Keratinocyte (primary cell): ENCODE measurements around the gene QPRT. TPM values are rescaled to one million over a fixed set of nuclear protein-coding genes. Genes with fewer than 3 reads are reported as not detected.

Experiments
- DNase-seq: peaks from one replicate; pipeline ENCODE4 v3.0.0-alpha.2; 2011; ENCODE audit warnings: low read depth, missing footprints, low spot score
- FAIRE-seq: peaks from 2 replicates; lab custom pipeline; 2011; peaks lifted over from hg19 to GRCh38; lab: Jason Lieb, UNC
- H2AFZ ChIP-seq: 2 replicates; pipeline ENCODE4 v1.6.0; 2012; ENCODE audit warnings: low read length, control low read depth, inconsistent platforms; ENCODE audit not compliant: control insufficient read depth
- H3K27ac ChIP-seq: 2 replicates; pipeline ENCODE4 v1.5.1; 2011; ENCODE audit warnings: low read length; ENCODE audit not compliant: control insufficient read depth, insufficient read depth
- H3K27me3 ChIP-seq: 3 replicates; pipeline ENCODE4 v1.6.0; 2011; ENCODE audit warnings: low read length; ENCODE audit not compliant: control insufficient read depth, insufficient read depth; ENCODE audit errors: extremely low read depth
- H3K36me3 ChIP-seq, 2 experiments: 2 replicates in 1 of 2; 3 replicates in 1 of 2; pipeline ENCODE4 v1.5.1; 2011; ENCODE audit warnings: low read length in 2 of 2, mild to moderate bottlenecking in 1 of 2; ENCODE audit not compliant: control insufficient read depth in 2 of 2, insufficient read depth in 2 of 2; ENCODE audit errors: extremely low read depth in 1 of 2
- H3K4me1 ChIP-seq: 3 replicates; pipeline ENCODE4 v1.5.1; 2011; ENCODE audit warnings: low read length; ENCODE audit not compliant: control insufficient read depth, insufficient read depth; ENCODE audit errors: extremely low read depth
- H3K4me2 ChIP-seq: 3 replicates; pipeline ENCODE4 v1.6.0; 2011; ENCODE audit warnings: low read depth, low read length; ENCODE audit not compliant: control insufficient read depth, insufficient read depth; ENCODE audit errors: extremely low read depth
- H3K4me3 ChIP-seq, 3 experiments: fragments of 200-600 bp in 1 of 3; sonication (generic) in 1 of 3; 2 replicates in 2 of 3; 3 replicates in 1 of 3; pipeline ENCODE4 v1.5.1; 2011 to 2016; ENCODE audit warnings: low read length in 3 of 3, mild to moderate bottlenecking in 3 of 3, control low read depth in 2 of 3, inconsistent platforms in 1 of 3, low read depth in 1 of 3, mixed read lengths in 1 of 3, mixed run types in 1 of 3, moderate library complexity in 1 of 3; ENCODE audit not compliant: control insufficient read depth in 2 of 3, insufficient read depth in 2 of 3; ENCODE audit errors: extremely low read depth in 1 of 3
- H3K79me2 ChIP-seq: 2 replicates; pipeline ENCODE4 v1.6.0; 2012; ENCODE audit warnings: low read length; ENCODE audit not compliant: control insufficient read depth, insufficient read depth
- H3K9ac ChIP-seq: 3 replicates; pipeline ENCODE4 v1.6.0; 2011; ENCODE audit warnings: low read length; ENCODE audit not compliant: control insufficient read depth, insufficient read depth; ENCODE audit errors: extremely low read depth
- H3K9me1 ChIP-seq: 3 replicates; pipeline ENCODE4 v1.6.0; 2011; ENCODE audit warnings: low read length; ENCODE audit not compliant: control insufficient read depth, insufficient read depth; ENCODE audit errors: extremely low read depth
- H3K9me3 ChIP-seq: 2 replicates; pipeline ENCODE4 v1.5.1; 2012; ENCODE audit warnings: low read depth, low read length; ENCODE audit not compliant: control insufficient read depth
- H4K20me1 ChIP-seq: 3 replicates; pipeline ENCODE4 v1.6.0; 2011; ENCODE audit warnings: low read length; ENCODE audit not compliant: control insufficient read depth, insufficient read depth; ENCODE audit errors: extremely low read depth
- EZH2 ChIP-seq: IDR thresholded peaks from one replicate; pipeline ENCODE4 v1.6.1; 2012; ENCODE audit warnings: inconsistent platforms, mild to moderate bottlenecking, low read length, moderate library complexity
- dilution Hi-C: fragments of 300-500 bp; cut with MboI; formaldehyde crosslinking; loops from one replicate; pipeline ENCODE4 v1.7.0; 2020; ENCODE audit warnings: low sequenced_read_pairs; ENCODE audit not compliant: extremely low pct_ligation_motif_present
- polyA plus RNA-seq, 5 experiments: library from polyadenylated mRNA; depleted of rRNA in 3 of 5; stranded (reverse) in 3 of 5; stranded (forward) in 1 of 5; unstranded in 1 of 5; fragments of >200 nt; gene quantifications; 1 replicate in 1 of 5; 2 replicates in 3 of 5; 3 replicates in 1 of 5; pipeline versions ENCODE4 v1.2.1 to v1.2.3, GENCODE V29; 2011 to 2012; ENCODE audit warnings: missing spikeins in 2 of 5, low read depth in 1 of 5, low replicate concordance in 1 of 5
- TF ChIP-seq, protein P1 (sequence below), 3 experiments: IDR thresholded peaks in 1 of 3; conservative IDR thresholded peaks in 1 of 3; optimal IDR thresholded peaks in 1 of 3; 2 replicates in 2 of 3; 3 replicates in 1 of 3; pipeline versions ENCODE3 to v1.5.1; 2011; ENCODE audit warnings: low read length in 3 of 3, mild to moderate bottlenecking in 3 of 3, moderate library complexity in 2 of 3, control low read depth in 1 of 3, inconsistent platforms in 1 of 3; ENCODE audit not compliant: insufficient read depth in 2 of 3; ENCODE audit errors: extremely low read depth in 1 of 3

Gene QPRT
- polyA plus RNA-seq, 1 donor (not counting 4 experiments of a cell fraction or from before 2014, with no cell fraction given) = 8.8 TPM

DNA sequence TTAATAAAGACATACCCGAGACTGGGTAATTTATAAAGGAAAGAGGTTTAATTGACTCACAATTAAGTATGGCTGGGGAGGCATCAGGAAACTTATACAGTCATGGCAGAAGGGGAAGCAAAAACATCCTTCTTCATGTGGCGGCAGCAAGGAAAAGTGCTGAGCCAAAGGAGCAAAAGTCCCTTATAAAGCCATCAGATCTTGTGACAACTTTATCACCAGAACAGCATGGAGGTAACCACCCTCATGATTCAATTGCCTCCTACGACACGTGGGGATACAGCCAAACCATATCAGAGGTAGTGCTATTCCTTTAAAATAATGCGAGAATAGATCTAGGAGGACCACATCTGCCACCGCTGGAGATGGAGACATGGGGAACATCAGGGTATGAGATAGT, 57.8 kb downstream of the QPRT start:
- no peak overlapping the region for H3K4me2 ChIP-seq
- no peaks in the 10 kb centered on the region for H3K27me3 ChIP-seq
- H2AFZ ChIP-seq = no peak overlapping the region
- no peak for TF ChIP-seq EZH2
- TF ChIP-seq, protein P1, sequence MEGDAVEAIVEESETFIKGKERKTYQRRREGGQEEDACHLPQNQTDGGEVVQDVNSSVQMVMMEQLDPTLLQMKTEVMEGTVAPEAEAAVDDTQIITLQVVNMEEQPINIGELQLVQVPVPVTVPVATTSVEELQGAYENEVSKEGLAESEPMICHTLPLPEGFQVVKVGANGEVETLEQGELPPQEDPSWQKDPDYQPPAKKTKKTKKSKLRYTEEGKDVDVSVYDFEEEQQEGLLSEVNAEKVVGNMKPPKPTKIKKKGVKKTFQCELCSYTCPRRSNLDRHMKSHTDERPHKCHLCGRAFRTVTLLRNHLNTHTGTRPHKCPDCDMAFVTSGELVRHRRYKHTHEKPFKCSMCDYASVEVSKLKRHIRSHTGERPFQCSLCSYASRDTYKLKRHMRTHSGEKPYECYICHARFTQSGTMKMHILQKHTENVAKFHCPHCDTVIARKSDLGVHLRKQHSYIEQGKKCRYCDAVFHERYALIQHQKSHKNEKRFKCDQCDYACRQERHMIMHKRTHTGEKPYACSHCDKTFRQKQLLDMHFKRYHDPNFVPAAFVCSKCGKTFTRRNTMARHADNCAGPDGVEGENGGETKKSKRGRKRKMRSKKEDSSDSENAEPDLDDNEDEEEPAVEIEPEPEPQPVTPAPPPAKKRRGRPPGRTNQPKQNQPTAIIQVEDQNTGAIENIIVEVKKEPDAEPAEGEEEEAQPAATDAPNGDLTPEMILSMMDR (optimal IDR thresholded peaks at IDR 0.05 in 1 of 3, IDR thresholded peaks at IDR 0.05 in 1 of 3, conservative IDR thresholded peaks at IDR 0.05 in 1 of 3; ENCODE audit: extremely low read depth in 1 of 3, insufficient read depth in 2 of 3, low read length in 3 of 3) = no peak
- dilution Hi-C loops = no loop called here
- H3K4me1 ChIP-seq = no peaks in the 10 kb centered on the region
- H3K9me1 ChIP-seq = no peaks in the 10 kb centered on the region
- H4K20me1 ChIP-seq = no peaks in the 10 kb centered on the region
- H3K9ac ChIP-seq = no peak overlapping the region
- H3K36me3 ChIP-seq = no peaks in the 10 kb centered on the region
- no peaks in the 10 kb centered on the region for H3K9me3 ChIP-seq
- FAIRE-seq (no peak), DNase-seq (no peak)
- no peaks in the 10 kb centered on the region for H3K79me2 ChIP-seq
- no peak overlapping the region for H3K27ac ChIP-seq
- H3K4me3 ChIP-seq = no peak overlapping the region

DNA sequence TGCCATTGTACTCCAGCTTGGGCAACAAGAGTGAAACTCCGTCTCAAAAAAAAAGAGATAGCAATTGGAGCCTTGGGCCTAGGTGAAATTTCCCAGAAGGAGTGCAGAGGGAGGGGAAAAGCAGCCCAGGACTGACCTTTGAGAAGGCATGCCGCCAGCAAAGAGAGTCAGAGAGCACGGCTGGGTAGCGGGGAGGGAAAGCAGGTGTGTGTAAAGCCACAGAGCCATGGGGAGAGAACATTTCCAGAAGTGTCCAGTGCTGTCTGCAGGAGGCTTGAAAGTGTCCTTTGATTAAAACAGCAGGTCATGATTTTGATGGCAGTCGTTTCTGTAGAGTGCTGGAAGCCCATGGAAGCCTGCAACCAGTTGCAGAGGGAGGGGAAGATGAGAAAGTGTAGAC, 58.7 kb downstream of the QPRT start:
- no peak overlapping the region for H3K9ac ChIP-seq
- dilution Hi-C loops = no loop called here
- H3K79me2 ChIP-seq = no peaks in the 10 kb centered on the region
- TF ChIP-seq, protein P1 (optimal IDR thresholded peaks at IDR 0.05 in 1 of 3, IDR thresholded peaks at IDR 0.05 in 1 of 3, conservative IDR thresholded peaks at IDR 0.05 in 1 of 3; ENCODE audit: extremely low read depth in 1 of 3, insufficient read depth in 2 of 3, low read length in 3 of 3) = no peak
- TF ChIP-seq EZH2 = no peak
- H4K20me1 ChIP-seq = no peaks in the 10 kb centered on the region
- FAIRE-seq (no peak), DNase-seq (no peak)
- H3K9me3 ChIP-seq = no peaks in the 10 kb centered on the region
- no peaks in the 10 kb centered on the region for H3K9me1 ChIP-seq
- H2AFZ ChIP-seq = no peak overlapping the region
- H3K4me2 ChIP-seq = no peak overlapping the region
- no peaks in the 10 kb centered on the region for H3K36me3 ChIP-seq
- no peak overlapping the region for H3K4me3 ChIP-seq
- H3K4me1 ChIP-seq = no peaks in the 10 kb centered on the region
- H3K27me3 ChIP-seq = no peaks in the 10 kb centered on the region
- H3K27ac ChIP-seq = no peak overlapping the region
